HG03159 (cell line): ENCODE results near the gene TSPAN5.

ENCODE experiments used
- ATAC-seq: cut with Tn5 transposase; IDR thresholded peaks from one replicate; pipeline ENCODE4 v1.9.1; 2021; ENCODE audit warnings: mild to moderate bottlenecking, moderate library complexity; ENCODE audit not compliant: unreplicated experiment

The TSPAN5 gene

DNA sequence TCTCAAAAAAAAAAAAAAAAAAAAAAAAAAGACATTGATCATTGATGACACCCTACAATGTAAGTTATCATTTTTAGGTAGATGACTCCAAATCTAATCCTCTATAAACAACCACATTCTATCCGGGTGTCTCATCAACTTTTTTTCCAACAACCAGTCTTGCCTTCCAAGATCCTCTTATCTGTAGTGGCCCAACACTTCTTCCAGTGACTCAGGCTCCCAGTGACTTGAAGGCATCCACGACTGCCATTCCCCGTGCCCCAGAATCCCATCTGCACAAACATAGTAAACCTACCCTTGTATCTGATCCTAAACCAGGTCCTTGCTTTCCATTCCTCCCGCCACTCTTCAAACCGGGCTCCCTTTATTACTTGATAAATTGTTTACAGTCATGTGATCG lies 15.6 kb upstream of the TSPAN5 start:
- no peak for ATAC-seq

GRCh38 chr4:98673288-98673644 lies 14.9 kb upstream of the TSPAN5 start:
- no peak for ATAC-seq

- no peak for ATAC-seq
Measured at GRCh38 chr4:98672583-98673287, 14.3 kb upstream of the TSPAN5 start.

DNA sequence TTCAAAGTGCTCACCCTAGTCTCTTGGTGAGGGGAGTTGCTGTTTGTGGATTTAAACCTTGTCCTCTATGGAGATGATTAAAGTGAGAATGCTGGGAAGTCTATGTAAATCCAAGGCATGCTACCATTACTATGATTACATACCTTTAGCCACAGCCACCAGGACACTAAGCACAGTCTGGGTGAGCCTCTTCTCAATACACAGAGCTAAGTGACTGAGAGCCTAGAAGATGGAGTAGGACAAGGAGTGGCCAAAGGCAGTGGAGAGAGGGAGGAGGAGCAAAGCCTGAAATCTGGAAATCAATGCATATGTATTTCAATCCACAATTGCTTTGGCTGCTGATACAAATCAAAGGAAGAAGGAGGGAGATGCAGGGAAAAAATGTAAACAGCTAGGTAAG lies 12.7 kb upstream of the TSPAN5 start:
- ATAC-seq = no peak

DNA sequence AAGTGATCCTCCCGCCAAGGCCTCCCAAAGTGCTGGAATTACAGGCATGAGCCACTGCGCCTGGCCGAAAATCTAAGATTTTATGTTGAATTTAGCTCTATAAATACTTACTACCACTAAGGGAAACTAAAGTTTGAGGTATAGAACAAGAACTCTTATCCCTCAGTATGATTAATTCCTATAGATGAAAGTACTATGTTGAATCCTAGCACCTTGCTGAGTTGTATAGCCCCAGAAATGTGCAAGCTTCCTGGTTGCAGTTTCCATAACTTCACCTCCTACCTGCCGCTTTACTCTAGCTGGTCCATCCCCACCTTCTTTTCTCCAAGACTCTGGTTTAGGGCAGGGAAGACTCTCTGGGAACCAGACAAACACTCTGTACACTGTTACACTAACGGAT lies 11.8 kb upstream of the TSPAN5 start:
- ATAC-seq = no peak

DNA sequence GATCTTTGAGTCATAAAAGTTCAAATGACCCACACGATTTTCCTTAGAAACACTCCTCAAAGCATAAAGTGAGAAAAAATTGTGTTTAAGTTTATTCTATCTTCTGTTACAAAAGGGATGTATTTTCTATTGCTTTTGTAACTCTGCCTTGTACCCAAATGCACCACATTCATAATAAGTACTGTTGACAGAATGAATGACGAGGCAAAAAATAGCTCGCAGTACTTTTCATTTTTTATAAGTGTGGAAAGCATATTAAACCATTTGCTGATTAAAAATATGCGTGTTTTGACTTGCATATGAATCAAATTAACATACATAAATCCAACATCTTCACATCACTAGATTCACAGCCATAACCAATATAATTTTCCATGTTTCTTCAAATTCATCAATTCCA lies 11.2 kb upstream of the TSPAN5 start:
- ATAC-seq = no peak

DNA sequence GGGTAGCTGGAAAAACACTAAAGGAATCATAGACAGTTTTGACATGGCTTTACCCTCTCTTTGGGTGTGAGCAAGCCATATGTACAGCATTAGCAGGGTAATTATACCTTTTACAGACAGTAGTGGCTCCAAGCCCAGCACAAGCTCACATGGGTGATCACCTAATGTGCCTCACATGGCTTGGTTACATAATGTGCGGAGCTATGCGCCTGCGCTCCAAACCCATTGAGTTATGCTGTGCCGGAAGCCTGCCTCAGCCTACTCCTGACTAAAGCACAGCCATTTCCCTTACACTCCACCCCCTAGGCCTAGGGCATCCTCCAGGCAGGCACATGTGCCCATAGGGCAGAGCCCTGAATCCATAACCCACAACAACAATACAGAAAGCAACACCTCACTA lies 6.5 kb upstream of the TSPAN5 start:
- ATAC-seq = no peak

GRCh38 chr4:98663226-98664006 lies 5.0 kb upstream of the TSPAN5 start:
- ATAC-seq = peak; percentile 78

- ATAC-seq = peak; percentile 11
Measured at GRCh38 chr4:98662626-98663225, 4.3 kb upstream of the TSPAN5 start.

DNA sequence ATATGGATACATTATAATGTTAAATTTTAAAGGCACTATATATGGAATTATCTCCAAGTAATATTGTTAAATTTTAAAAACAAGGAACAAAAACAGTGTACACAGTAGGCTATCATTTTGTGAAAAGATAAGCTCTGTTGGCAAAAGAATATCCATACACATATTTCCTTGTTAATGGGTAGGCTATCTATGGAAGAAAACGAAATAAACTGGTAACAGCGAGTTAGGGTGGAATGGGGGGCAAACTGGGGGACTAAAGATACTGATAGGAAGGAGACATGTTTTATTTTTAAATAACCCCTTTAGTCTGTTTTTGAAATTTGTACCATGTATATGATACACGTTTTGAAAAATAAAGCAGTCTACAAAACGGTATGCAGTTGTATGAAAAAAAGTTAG lies 3.6 kb upstream of the TSPAN5 start:
- ATAC-seq = no peak

DNA sequence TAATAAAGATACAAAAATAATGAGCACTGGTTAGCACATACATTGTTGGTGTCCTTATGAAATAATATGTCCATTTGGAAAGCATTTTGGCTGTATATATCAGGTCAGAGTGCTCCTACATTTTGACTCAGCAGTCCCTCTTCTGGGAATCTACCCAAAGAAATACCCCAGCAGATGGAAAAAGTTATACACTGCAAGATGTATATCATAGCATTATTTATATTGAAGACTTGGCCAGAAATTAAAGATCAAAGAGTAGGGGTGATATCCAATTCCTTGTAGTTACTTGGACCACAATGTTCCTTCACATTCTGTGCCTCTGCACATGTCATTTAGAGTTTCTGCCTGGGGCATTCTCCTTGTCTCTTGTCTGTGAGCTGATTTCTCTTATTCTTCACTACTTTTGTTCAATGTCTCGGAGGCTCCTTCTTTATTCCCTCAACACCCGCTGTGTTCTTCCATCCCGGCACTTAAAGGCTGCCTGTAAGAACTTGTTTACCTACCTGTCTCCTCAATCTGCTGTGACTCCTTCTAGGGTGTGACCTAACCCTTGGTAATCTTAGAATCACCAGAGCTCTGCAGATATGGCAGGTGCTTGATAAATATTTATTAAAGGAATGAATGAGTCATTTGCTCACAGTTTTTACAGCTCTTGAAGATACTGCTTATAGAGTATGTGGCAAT lies 3.1 kb upstream of the TSPAN5 start:
- no peak for ATAC-seq

- ATAC-seq = no peak
Measured at GRCh38 chr4:98659741-98660462, 1.5 kb upstream of the TSPAN5 start.

GRCh38 chr4:98659106-98659592 lies 738 bp upstream of the TSPAN5 start:
- ATAC-seq = no peak

DNA sequence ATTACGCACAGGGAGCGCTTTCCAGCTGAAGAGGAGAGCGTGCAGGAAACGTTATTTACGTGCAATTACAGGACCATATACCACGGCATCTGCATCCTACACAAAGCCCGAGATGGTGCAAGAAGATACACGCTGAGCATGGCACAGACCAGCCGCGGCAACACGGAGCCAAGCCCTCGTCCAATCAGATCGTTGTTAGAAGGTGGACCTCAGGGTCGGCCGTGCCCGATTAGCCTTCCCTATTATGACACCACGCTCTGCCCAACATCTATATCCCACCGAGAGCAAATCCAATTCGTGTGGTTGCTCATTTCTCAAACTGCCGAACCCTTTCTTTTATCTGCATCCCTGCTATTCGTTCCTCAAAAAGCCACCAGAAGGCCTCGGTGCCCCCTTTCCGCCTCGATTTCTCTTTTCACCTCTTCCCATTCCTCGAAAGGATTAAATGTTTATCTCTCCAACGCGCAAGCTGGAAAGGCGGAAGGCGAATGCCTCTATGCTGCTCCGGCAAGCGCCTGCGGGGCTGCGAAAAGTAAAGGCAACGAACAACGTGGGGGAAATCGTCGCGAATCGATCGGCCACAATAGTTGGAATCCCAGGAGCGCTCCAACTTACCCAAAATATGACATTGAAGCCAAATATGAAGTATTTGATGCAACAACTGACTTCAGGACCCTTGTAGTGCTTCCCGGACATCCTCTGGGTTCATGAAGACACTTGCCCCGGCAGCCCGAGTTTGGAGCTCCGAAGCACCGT lies 702 bp downstream of the TSPAN5 start:
- peak; percentile 8 for ATAC-seq

GRCh38 chr4:98656886-98657285 lies 1.5 kb downstream of the TSPAN5 start:
- ATAC-seq = no peak

DNA sequence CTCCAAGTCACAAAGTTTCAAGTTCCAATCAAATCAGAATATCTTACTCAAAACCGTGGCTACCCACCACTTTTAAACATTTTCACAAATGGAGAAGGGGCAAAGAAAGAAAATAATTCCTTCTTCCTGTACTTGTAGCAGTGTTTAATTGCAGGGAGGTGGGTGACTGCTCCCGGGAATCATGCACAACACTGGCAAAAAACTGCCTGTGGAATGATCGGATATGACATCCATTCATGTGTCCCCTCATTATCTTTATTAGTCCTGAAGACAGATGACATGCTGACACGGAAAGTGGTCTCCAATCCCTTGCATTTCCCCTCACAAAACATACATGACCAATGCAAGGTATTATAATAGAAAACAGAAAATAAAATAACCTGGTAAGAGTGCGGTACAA lies 2.0 kb downstream of the TSPAN5 start:
- no peak for ATAC-seq

- no peak for ATAC-seq
Measured at GRCh38 chr4:98653890-98654867, 4.2 kb downstream of the TSPAN5 start.

GRCh38 chr4:98652996-98653395 lies 5.4 kb downstream of the TSPAN5 start:
- ATAC-seq = no peak

DNA sequence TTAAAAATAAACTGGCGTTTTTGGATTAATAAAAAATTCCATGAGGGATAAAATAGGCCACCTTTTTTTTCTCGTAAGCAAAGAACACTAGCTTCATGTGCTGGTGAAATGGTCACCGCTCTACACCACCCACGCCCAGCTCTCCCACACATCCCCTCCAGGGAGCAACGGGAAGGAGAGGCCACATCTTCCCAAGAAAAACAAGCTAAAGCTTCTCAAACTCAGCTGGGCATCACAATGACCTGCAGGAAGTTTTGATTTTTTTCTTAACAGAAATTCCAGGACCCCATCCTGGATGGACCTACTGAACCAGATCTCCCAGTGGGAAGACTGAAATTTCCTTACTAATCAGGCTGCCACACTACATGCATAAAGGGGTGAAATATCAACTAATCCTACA lies 9.8 kb downstream of the TSPAN5 start:
- no peak for ATAC-seq
